HepG2 (cell line): ENCODE data around the gene SCRT2. TPM values are rescaled to one million over a fixed set of nuclear protein-coding genes. Genes with fewer than 3 reads are reported as not detected.

Experiments
- CHD4 ChIP-seq: fragments of 200-600 bp; sonication (generic); IDR thresholded peaks from 2 replicates; pipeline ENCODE4 v1.7.0; 2017; ENCODE audit warnings: mild to moderate bottlenecking, low read length, borderline replicate concordance
- FOXJ3 ChIP-seq: sonication (generic); formaldehyde crosslinking; IDR thresholded peaks from 2 replicates; pipeline ENCODE4 v1.4.0; 2020; ENCODE audit warnings: missing genetic modification reagents, mild to moderate bottlenecking, borderline replicate concordance
- FOXO1 ChIP-seq: sonication (generic); formaldehyde crosslinking; IDR thresholded peaks from 2 replicates; pipeline ENCODE4 v1.4.0; 2020; ENCODE audit warnings: missing genetic modification reagents
- JARID2 ChIP-seq: sonication (generic); formaldehyde crosslinking; IDR thresholded peaks from 2 replicates; pipeline ENCODE4 v1.8.1; 2023; ENCODE audit warnings: missing genetic modification reagents, inconsistent platforms; ENCODE audit not compliant: insufficient replicate concordance
- KMT2A ChIP-seq: sonication (generic); formaldehyde crosslinking; IDR thresholded peaks from 2 replicates; pipeline ENCODE4 v1.4.0; 2020; ENCODE audit warnings: missing genetic modification reagents
- MED13 ChIP-seq: sonication (generic); formaldehyde crosslinking; IDR thresholded peaks from 2 replicates; pipeline ENCODE4 v1.5.0; 2020; ENCODE audit warnings: missing genetic modification reagents
- SP5 ChIP-seq: IDR thresholded peaks from 2 replicates; pipeline ENCODE4 v1.6.1; 2016; ENCODE audit warnings: low read depth, borderline replicate concordance
- XBP1 ChIP-seq: sonication (generic); formaldehyde crosslinking; IDR thresholded peaks from 2 replicates; pipeline ENCODE4 v1.5.0; 2020; ENCODE audit warnings: missing genetic modification reagents
- ZNF235 ChIP-seq: sonication (generic); formaldehyde crosslinking; IDR thresholded peaks from 2 replicates; pipeline ENCODE4 v1.8.1; 2023; ENCODE audit warnings: mild to moderate bottlenecking, missing genetic modification reagents, borderline replicate concordance
- ZNF282 ChIP-seq: fragments of 450-650 bp; IDR thresholded peaks from 2 replicates; pipeline ENCODE4 v1.6.1; 2018; ENCODE audit not compliant: partially characterized antibody
- ZNF382 ChIP-seq: sonication (generic); formaldehyde crosslinking; IDR thresholded peaks from 2 replicates; pipeline ENCODE4 v1.5.0; 2020; ENCODE audit warnings: missing genetic modification reagents, mild to moderate bottlenecking, borderline replicate concordance
- ZNF543 ChIP-seq: sonication (generic); formaldehyde crosslinking; IDR thresholded peaks from 2 replicates; pipeline ENCODE4 v1.4.0; 2020; ENCODE audit warnings: mild to moderate bottlenecking, missing genetic modification reagents
- polyA plus RNA-seq, 8 experiments: library from polyadenylated mRNA; depleted of rRNA in 3 of 8; stranded (reverse) in 7 of 8; unstranded in 1 of 8; fragments of >200 nt; fragmentation: Illumina TruSeq in 4 of 8; extraction: Trizol in 4 of 8; gene quantifications; 2 replicates each; pipeline versions ENCODE4 v1.2.1 to v1.2.3, GENCODE V29; 2011 to 2016; ENCODE audit warnings: low read depth in 4 of 8, missing spikeins in 1 of 8, mixed read lengths in 1 of 8; ENCODE audit not compliant: insufficient read depth in 1 of 8
- total RNA-seq, 5 experiments: library from RNA; depleted of rRNA; stranded (reverse); fragments of >200 nt; fragmentation: Illumina TruSeq; extraction: Trizol; gene quantifications; 2 replicates each; pipeline ENCODE4 v1.2.3, GENCODE V29; 2016; ENCODE audit warnings: low read depth in 1 of 5
- TF ChIP-seq, protein P1 (sequence below), 2 experiments: fragments of 450-650 bp in 1 of 2; sonication (generic) in 1 of 2; formaldehyde crosslinking in 1 of 2; IDR thresholded peaks; 2 replicates each; pipeline versions ENCODE4 v1.6.1 to v1.8.0; 2016 to 2022; ENCODE audit warnings: antibody characterized with exemption in 1 of 2, mild to moderate bottlenecking in 1 of 2, missing genetic modification reagents in 1 of 2
- TF ChIP-seq, protein P2 (sequence below): sonication (generic); formaldehyde crosslinking; IDR thresholded peaks from 2 replicates; pipeline ENCODE4 v1.4.0; 2020; ENCODE audit warnings: mild to moderate bottlenecking, missing genetic modification reagents
- TF ChIP-seq, protein P3 (sequence below), 2 experiments: sonication (generic) in 1 of 2; formaldehyde crosslinking in 1 of 2; IDR thresholded peaks; 2 replicates each; pipeline versions ENCODE4 v1.5.1 to v1.6.1; 2011 to 2020; ENCODE audit warnings: borderline replicate concordance in 1 of 2, low read depth in 1 of 2, low read length in 1 of 2, mild to moderate bottlenecking in 1 of 2, missing genetic modification reagents in 1 of 2, moderate library complexity in 1 of 2

Gene SCRT2
- total and polyA plus RNA-seq, 2 of the 13 experiments (the other 11 are each of a cell fraction or from before 2014, with no cell fraction given) = not detected

DNA sequence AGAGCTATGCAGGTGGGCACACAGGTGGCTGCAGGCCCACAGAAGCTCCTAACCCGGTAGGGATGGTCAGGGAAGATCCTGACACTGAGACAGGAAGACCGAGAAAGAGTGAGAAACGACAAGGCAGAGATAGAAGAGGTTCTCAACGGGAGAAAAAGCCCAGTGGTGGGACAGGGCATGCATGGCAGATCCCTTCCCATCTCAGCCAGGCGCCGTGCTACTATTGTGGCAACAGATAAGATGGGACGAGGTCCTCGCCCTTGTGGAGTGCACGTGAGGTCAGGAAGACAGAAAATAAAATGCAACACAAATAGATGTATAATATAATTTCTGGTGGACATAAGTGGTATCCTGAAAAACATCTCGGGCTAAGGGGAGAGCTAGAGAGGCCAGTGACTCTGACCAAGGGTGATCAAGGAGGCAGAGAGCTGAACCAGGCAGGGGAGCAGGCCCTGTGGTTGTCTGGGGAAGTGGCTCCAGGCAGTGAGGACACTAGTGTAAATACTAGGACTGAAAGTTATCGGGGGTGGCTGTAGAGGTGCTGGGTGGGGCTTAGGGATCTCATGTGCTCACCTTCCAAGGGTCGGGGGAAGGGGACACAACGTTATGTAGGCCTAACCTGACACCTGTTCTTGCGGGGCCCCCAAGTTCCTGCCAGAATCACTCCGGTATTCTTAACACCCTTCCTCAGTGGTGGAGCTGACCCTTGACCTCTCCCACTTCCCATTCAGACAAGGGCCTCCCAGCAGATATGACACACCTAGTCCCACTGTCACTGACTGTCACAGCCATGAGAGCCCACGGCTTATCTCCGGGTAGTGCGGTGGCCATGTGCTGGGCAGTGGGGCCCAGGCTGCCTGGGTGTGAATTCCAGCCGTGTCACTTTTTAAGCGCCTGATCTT is 23.6 kb downstream of the SCRT2 start (continued):
- TF ChIP-seq, protein P1, sequence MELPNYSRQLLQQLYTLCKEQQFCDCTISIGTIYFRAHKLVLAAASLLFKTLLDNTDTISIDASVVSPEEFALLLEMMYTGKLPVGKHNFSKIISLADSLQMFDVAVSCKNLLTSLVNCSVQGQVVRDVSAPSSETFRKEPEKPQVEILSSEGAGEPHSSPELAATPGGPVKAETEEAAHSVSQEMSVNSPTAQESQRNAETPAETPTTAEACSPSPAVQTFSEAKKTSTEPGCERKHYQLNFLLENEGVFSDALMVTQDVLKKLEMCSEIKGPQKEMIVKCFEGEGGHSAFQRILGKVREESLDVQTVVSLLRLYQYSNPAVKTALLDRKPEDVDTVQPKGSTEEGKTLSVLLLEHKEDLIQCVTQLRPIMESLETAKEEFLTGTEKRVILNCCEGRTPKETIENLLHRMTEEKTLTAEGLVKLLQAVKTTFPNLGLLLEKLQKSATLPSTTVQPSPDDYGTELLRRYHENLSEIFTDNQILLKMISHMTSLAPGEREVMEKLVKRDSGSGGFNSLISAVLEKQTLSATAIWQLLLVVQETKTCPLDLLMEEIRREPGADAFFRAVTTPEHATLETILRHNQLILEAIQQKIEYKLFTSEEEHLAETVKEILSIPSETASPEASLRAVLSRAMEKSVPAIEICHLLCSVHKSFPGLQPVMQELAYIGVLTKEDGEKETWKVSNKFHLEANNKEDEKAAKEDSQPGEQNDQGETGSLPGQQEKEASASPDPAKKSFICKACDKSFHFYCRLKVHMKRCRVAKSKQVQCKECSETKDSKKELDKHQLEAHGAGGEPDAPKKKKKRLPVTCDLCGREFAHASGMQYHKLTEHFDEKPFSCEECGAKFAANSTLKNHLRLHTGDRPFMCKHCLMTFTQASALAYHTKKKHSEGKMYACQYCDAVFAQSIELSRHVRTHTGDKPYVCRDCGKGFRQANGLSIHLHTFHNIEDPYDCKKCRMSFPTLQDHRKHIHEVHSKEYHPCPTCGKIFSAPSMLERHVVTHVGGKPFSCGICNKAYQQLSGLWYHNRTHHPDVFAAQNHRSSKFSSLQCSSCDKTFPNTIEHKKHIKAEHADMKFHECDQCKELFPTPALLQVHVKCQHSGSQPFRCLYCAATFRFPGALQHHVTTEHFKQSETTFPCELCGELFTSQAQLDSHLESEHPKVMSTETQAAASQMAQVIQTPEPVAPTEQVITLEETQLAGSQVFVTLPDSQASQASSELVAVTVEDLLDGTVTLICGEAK (IDR thresholded peaks at IDR 0.05) = no peak
- TF ChIP-seq, protein P1 (CRISPR knock-in tag; IDR thresholded peaks at IDR 0.05) = peak; percentile 53
- TF ChIP-seq JARID2 (no peak), ZNF382 (CRISPR knock-in tag) (no peak), ZNF235 (CRISPR knock-in tag) (no peak), KMT2A (CRISPR knock-in tag) (0 out of 2 replicates have a peak, but pooled peaks have one; percentile 18), CHD4 (no peak), XBP1 (CRISPR knock-in tag) (no peak), ZNF543 (0 out of 2 replicates have a peak, but pooled peaks have one; percentile 10), FOXO1 (CRISPR knock-in tag) (no peak), ZNF282 (no peak), FOXJ3 (no peak), SP5 (CRISPR knock-in tag) (no peak), MED13 (0 out of 2 replicates have a peak, but pooled peaks have one; percentile 44)
- TF ChIP-seq, protein P2, sequence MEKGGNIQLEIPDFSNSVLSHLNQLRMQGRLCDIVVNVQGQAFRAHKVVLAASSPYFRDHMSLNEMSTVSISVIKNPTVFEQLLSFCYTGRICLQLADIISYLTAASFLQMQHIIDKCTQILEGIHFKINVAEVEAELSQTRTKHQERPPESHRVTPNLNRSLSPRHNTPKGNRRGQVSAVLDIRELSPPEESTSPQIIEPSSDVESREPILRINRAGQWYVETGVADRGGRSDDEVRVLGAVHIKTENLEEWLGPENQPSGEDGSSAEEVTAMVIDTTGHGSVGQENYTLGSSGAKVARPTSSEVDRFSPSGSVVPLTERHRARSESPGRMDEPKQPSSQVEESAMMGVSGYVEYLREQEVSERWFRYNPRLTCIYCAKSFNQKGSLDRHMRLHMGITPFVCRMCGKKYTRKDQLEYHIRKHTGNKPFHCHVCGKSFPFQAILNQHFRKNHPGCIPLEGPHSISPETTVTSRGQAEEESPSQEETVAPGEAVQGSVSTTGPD (CRISPR knock-in tag) = no peak
- TF ChIP-seq, protein P3, sequence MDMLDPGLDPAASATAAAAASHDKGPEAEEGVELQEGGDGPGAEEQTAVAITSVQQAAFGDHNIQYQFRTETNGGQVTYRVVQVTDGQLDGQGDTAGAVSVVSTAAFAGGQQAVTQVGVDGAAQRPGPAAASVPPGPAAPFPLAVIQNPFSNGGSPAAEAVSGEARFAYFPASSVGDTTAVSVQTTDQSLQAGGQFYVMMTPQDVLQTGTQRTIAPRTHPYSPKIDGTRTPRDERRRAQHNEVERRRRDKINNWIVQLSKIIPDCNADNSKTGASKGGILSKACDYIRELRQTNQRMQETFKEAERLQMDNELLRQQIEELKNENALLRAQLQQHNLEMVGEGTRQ (IDR thresholded peaks at IDR 0.05; ENCODE audit: low read depth, low read length) = no peak
- TF ChIP-seq, protein P3 (CRISPR knock-in tag; IDR thresholded peaks at IDR 0.05; ENCODE audit: borderline replicate concordance) = no peak
